ENCODE results near the gene SDC3.

The SDC3 gene

DNA sequence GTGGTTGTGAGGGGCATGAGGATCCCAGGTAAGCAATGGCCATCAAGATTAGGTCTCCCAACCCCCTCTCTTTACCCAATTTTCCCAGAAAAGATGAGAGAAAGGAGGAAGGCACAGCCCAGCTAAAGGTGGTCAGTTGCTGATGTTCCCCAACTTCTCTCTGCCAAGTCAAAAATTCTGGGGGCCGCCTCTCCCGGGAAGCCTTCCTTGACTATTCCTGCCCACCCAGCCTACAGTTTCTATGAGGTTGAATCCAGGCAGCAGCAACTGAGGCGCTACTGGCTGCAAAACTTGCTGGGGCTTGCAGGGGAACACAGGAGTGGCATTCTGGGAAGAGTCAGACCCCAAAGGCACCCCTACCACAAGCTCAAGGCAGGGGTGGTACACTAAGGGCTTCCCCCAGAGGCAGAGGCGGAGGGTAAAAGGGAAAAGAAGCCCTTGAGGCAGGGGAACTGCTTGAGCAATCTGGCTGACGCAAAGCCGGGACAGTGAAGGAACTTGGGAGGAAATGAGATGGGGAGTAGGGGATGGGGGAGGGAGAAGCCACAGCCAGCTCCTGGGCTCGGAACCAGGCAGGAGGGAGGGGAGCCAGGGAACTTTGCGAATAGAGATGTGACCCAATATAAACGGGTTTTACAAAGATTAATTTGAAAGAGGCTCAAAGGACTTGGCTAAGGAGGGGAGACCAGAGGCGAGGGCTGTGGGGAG is 31.2 kb downstream of the SDC3 start:
- TF ChIP-seq, protein P1, sequence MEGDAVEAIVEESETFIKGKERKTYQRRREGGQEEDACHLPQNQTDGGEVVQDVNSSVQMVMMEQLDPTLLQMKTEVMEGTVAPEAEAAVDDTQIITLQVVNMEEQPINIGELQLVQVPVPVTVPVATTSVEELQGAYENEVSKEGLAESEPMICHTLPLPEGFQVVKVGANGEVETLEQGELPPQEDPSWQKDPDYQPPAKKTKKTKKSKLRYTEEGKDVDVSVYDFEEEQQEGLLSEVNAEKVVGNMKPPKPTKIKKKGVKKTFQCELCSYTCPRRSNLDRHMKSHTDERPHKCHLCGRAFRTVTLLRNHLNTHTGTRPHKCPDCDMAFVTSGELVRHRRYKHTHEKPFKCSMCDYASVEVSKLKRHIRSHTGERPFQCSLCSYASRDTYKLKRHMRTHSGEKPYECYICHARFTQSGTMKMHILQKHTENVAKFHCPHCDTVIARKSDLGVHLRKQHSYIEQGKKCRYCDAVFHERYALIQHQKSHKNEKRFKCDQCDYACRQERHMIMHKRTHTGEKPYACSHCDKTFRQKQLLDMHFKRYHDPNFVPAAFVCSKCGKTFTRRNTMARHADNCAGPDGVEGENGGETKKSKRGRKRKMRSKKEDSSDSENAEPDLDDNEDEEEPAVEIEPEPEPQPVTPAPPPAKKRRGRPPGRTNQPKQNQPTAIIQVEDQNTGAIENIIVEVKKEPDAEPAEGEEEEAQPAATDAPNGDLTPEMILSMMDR (conservative IDR thresholded peaks at IDR 0.05; ENCODE audit: low read length): no peak
- H3K4me3 ChIP-seq (ENCODE audit: low read length): no peak overlapping the region
- peak; percentile 93 for DNase-seq (ENCODE audit: low read depth)

DNA sequence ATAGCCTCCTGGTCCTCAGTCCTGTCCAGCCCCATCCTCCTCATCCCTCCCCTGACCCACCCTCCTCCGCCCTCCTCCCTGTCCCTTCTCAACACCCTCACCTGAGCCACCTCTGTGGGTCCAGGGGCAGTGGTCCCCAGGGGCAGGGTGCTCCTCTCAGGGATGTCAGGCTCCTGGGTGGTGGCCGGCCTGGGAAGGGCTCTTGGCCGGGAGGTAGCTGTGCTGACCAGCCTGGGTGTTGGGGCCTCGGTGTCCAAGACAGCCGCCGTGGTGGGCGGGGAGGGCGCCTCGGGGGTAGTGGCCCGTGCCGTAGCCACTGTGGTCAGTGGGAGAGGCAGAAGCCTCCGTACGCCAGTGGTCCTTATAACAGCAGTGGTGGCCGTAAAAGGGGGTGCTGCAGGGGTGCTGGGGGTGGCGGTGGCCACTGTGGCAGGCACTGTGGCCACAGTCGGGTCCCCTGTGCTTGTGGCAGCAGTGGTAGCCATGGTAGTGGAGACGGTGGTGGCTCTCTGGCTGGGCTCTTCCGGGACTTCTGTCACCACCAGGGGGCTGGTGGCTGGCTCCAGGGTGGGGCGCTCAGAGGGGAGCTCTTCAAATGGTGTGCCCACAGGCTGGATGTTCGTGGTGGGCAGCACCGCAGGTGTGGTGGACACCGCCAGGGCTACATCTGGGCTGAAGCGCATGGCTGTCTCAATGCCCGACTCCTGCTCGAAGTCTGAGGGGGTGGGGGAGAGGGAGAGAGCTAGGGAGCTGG is 31.9 kb downstream of the SDC3 start:
- TF ChIP-seq, protein P1 (conservative IDR thresholded peaks at IDR 0.05; ENCODE audit: low read length): peak; percentile 18
- H3K4me3 ChIP-seq (ENCODE audit: low read length): no peak overlapping the region
- no peak for DNase-seq (ENCODE audit: low read depth)

GRCh38 chr1:30875916-30876315 is 32.6 kb downstream of the SDC3 start:
- DNase-seq (ENCODE audit: low read depth): no peak
- TF ChIP-seq, protein P1 (conservative IDR thresholded peaks at IDR 0.05; ENCODE audit: low read length): no peak

DNA sequence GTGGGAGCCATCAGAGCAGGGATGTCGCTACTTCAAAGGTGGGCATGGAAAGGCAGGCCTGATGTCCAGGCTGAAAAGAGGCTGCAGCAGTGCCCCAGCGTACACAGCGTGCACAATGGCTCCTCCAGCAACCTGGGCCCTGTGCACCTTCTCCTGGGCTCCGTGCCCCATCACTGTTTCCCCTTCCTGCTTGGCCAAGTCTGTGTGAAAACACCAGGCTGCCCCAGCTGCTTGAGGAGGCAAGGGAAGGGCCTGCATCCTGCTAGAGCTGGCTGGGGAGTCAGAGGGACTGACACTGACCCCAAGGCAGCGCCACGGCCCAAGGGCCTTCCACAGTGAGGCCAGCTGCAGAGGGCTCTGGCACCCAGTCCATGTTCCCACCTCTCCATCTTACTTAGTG is 33.4 kb downstream of the SDC3 start:
- H3K4me3 ChIP-seq (ENCODE audit: low read length): no peak overlapping the region
- DNase-seq (ENCODE audit: low read depth): no peak
- TF ChIP-seq, protein P1 (conservative IDR thresholded peaks at IDR 0.05; ENCODE audit: low read length): no peak

More at GRCh38 chr1:30875916-30876315, 32.6 kb downstream of the SDC3 start:
- H3K4me3 ChIP-seq (ENCODE audit: low read length): no peak overlapping the region

- TF ChIP-seq, protein P1 (conservative IDR thresholded peaks at IDR 0.05; ENCODE audit: low read length): no peak
- no peak for DNase-seq (ENCODE audit: low read depth)
- H3K4me3 ChIP-seq (ENCODE audit: low read length): no peak overlapping the region
Measured at GRCh38 chr1:30874176-30874575, 34.4 kb downstream of the SDC3 start.

GRCh38 chr1:30872948-30873263 is 35.7 kb downstream of the SDC3 start:
- TF ChIP-seq, protein P1 (conservative IDR thresholded peaks at IDR 0.05; ENCODE audit: low read length): no peak
- no peak overlapping the region for H3K4me3 ChIP-seq (ENCODE audit: low read length)
- DNase-seq (ENCODE audit: low read depth): no peak
